Measurements from ENCODE around the gene C3orf70.

- TF ChIP-seq POU2F2 (IDR thresholded peaks at IDR 0.05; ENCODE audit: low read depth, low read length): no peak
- TF ChIP-seq POLR2AphosphoS5 (IDR thresholded peaks at IDR 0.05; ENCODE audit: low read depth, low read length): no peak
- TF ChIP-seq POLR2A (IDR thresholded peaks at IDR 0.05; ENCODE audit: low read depth, low read length): no peak
- no peak for TF ChIP-seq TAF1 (IDR thresholded peaks at IDR 0.05; ENCODE audit: low read depth, low read length)
Measured at GRCh38 chr3:185199206-185199605, 46.3 kb upstream of the C3orf70 start.
